HepG2 (cell line): ENCODE data around the gene ARHGEF16. TPM values are rescaled to one million over a fixed set of nuclear protein-coding genes. Genes with fewer than 3 reads are reported as not detected.

Experiments
- AHDC1 ChIP-seq: sonication (generic); formaldehyde crosslinking; IDR thresholded peaks from 2 replicates; pipeline ENCODE4 v1.5.1; 2020; ENCODE audit warnings: mild to moderate bottlenecking, missing genetic modification reagents, borderline replicate concordance
- CAMTA2 ChIP-seq: sonication (generic); formaldehyde crosslinking; IDR thresholded peaks from 2 replicates; pipeline ENCODE4 v1.4.0; 2020; ENCODE audit warnings: mild to moderate bottlenecking, missing genetic modification reagents, borderline replicate concordance
- GABPB1 ChIP-seq: IDR thresholded peaks from 2 replicates; pipeline ENCODE4 v1.6.1; 2016; ENCODE audit warnings: mild to moderate bottlenecking, missing genetic modification reagents, moderate library complexity, missing compliant biosample characterization
- HIC2 ChIP-seq: sonication (generic); formaldehyde crosslinking; IDR thresholded peaks from 2 replicates; pipeline ENCODE4 v1.9.0; 2022; ENCODE audit warnings: low read depth, missing genetic modification reagents
- ISX ChIP-seq: sonication (generic); formaldehyde crosslinking; conservative IDR thresholded peaks from 2 replicates; pipeline ENCODE4 v1.5.0; 2020; ENCODE audit warnings: missing genetic modification reagents
- JDP2 ChIP-seq: sonication (generic); formaldehyde crosslinking; IDR thresholded peaks from 2 replicates; pipeline ENCODE4 v1.8.1; 2022; ENCODE audit warnings: missing genetic modification reagents, borderline replicate concordance
- MEF2D ChIP-seq: sonication (generic); formaldehyde crosslinking; IDR thresholded peaks from 2 replicates; pipeline ENCODE4 v1.5.1; 2020; ENCODE audit warnings: mild to moderate bottlenecking, missing genetic modification reagents
- POGK ChIP-seq: sonication (generic); formaldehyde crosslinking; conservative IDR thresholded peaks from 2 replicates; pipeline ENCODE4 v1.8.0; 2022; ENCODE audit warnings: mild to moderate bottlenecking, moderate library complexity, missing genetic modification reagents
- RBM39 ChIP-seq: fragments of 200-400 bp; formaldehyde crosslinking; IDR thresholded peaks from one replicate; pipeline ENCODE4 v1.6.1; 2018; ENCODE audit warnings: antibody characterized with exemption, mild to moderate bottlenecking, low read depth, low read length; ENCODE audit not compliant: poor library complexity, severe bottlenecking
- RFXANK ChIP-seq: IDR thresholded peaks from 2 replicates; pipeline ENCODE4 v1.6.1; 2016
- SALL1 ChIP-seq: sonication (generic); formaldehyde crosslinking; IDR thresholded peaks from 2 replicates; pipeline ENCODE4 v1.8.0; 2022; ENCODE audit warnings: mild to moderate bottlenecking, missing genetic modification reagents
- SMYD3 ChIP-seq: sonication (generic); formaldehyde crosslinking; IDR thresholded peaks from 2 replicates; pipeline ENCODE4 v1.8.1; 2023; ENCODE audit warnings: mild to moderate bottlenecking, missing genetic modification reagents
- THYN1 ChIP-seq: sonication (generic); formaldehyde crosslinking; IDR thresholded peaks from 2 replicates; pipeline ENCODE4 v1.8.1; 2023; ENCODE audit warnings: low read depth, mild to moderate bottlenecking, moderate library complexity, missing genetic modification reagents, borderline replicate concordance
- XRCC5 ChIP-seq: fragments of 200-400 bp; formaldehyde crosslinking; optimal IDR thresholded peaks from 2 replicates; pipeline ENCODE3; 2017; ENCODE audit warnings: mild to moderate bottlenecking, low read length
- ZBTB1 ChIP-seq: sonication (generic); formaldehyde crosslinking; IDR thresholded peaks from 2 replicates; pipeline ENCODE4 v1.4.0; 2020; ENCODE audit warnings: missing genetic modification reagents, borderline replicate concordance
- ZNF263 ChIP-seq: sonication (generic); formaldehyde crosslinking; IDR thresholded peaks from 2 replicates; pipeline ENCODE4 v1.4.0; 2020; ENCODE audit warnings: missing genetic modification reagents
- polyA plus RNA-seq, 8 experiments: library from polyadenylated mRNA; depleted of rRNA in 3 of 8; stranded (reverse) in 7 of 8; unstranded in 1 of 8; fragments of >200 nt; fragmentation: Illumina TruSeq in 4 of 8; extraction: Trizol in 4 of 8; gene quantifications; 2 replicates each; pipeline versions ENCODE4 v1.2.1 to v1.2.3, GENCODE V29; 2011 to 2016; ENCODE audit warnings: low read depth in 4 of 8, missing spikeins in 1 of 8, mixed read lengths in 1 of 8; ENCODE audit not compliant: insufficient read depth in 1 of 8
- total RNA-seq, 5 experiments: library from RNA; depleted of rRNA; stranded (reverse); fragments of >200 nt; fragmentation: Illumina TruSeq; extraction: Trizol; gene quantifications; 2 replicates each; pipeline ENCODE4 v1.2.3, GENCODE V29; 2016; ENCODE audit warnings: low read depth in 1 of 5
- TF ChIP-seq, protein P1 (sequence below): sonication (generic); formaldehyde crosslinking; IDR thresholded peaks from 2 replicates; pipeline ENCODE4 v1.8.0; 2022; ENCODE audit warnings: mild to moderate bottlenecking, missing genetic modification reagents, borderline replicate concordance

ARHGEF16 gene
- total and polyA plus RNA-seq, 2 of the 13 experiments (the other 11 are each of a cell fraction or from before 2014, with no cell fraction given) = 20.3 to 39.9 TPM

- TF ChIP-seq POGK (CRISPR knock-in tag) (peak; percentile 47; the same call in 1 of the 2 replicates), MEF2D (CRISPR knock-in tag) (0 out of 2 replicates have a peak, but pooled peaks have one; percentile 25), RFXANK (CRISPR knock-in tag) (no peak), JDP2 (no peak), CAMTA2 (CRISPR knock-in tag) (no peak), SALL1 (peak; percentile 34; the same call in 1 of the 2 replicates), GABPB1 (0 out of 2 replicates have a peak, but pooled peaks have one; percentile 25), RBM39 (peak; percentile 35), ZNF263 (CRISPR knock-in tag) (peak; percentile 64; the same call in 1 of the 2 replicates), THYN1 (no peak), AHDC1 (CRISPR knock-in tag) (no peak), ISX (CRISPR knock-in tag) (no peak), HIC2 (CRISPR knock-in tag) (0 out of 2 replicates have a peak, but pooled peaks have one; percentile 35), ZBTB1 (no peak), SMYD3 (CRISPR knock-in tag) (no peak), XRCC5 (no peak)
- TF ChIP-seq, protein P1, sequence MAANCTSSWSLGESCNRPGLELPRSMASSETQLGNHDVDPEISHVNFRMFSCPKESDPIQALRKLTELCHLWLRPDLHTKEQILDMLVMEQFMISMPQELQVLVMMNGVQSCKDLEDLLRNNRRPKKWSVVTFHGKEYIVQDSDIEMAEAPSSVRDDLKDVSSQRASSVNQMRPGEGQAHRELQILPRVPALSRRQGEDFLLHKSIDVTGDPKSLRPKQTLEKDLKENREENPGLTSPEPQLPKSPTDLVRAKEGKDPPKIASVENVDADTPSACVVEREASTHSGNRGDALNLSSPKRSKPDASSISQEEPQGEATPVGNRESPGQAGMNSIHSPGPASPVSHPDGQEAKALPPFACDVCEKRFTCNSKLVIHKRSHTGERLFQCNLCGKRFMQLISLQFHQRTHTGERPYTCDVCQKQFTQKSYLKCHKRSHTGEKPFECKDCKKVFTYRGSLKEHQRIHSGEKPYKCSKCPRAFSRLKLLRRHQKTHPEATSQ = no peak
Measured at GRCh38 chr1:3483801-3484444, 29.5 kb downstream of the ARHGEF16 start (continued).
